CD4-positive, alpha-beta T cell treated with Interleukin-4 for 1 hour (primary cell): ENCODE data around the gene SLC17A9.

Experiments
- DNase-seq, 2 donors: peaks; one replicate each; pipeline ENCODE4 v3.0.0-alpha.2; 2020 to 2022

The SLC17A9 gene

DNA sequence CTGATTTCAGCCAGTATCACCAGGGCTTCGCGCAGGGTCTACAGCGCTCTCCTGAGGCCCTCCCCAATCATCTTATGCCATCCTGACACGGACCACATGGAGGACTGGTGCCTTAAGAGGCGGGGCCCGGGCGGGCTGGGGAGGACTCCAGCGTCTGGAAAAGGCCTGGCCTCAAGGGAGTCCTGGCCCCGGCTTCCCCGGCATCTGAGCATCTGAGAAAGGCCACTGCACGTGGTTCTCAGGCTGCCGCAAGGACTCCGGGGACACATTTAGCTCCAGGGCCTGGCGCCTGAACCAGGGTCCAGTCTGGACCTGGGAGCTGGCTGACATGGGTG, 32.9 kb downstream of the SLC17A9 start:
- no peak for DNase-seq

DNA sequence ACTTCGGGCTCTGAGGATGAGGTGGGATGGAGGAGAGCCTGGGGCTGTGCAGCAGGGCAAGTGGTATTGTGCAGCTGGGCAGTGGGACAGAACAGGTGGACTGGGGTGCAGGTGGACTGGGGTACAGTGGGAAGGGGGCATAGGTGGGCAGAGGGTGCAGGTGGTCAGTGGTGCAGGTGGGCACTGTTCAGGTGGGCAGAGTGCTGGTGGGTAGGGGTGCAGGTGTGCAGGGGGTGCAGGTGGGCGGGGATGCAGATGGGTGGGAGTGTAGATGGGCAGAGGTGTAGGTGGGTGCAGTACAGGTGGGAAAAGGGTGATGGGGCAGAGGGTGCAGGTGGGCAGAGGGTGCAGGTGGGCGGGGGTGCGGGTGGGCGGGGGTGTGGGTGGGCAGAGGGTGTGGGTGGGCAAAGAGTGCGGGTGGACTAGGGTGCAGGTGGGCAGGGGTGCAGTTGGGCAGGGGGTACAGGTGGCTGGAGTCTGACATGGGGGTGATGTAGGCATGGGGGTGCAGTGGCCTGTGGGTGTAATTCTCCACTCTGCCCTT, 33.8 kb downstream of the SLC17A9 start:
- DNase-seq = no peak

DNA sequence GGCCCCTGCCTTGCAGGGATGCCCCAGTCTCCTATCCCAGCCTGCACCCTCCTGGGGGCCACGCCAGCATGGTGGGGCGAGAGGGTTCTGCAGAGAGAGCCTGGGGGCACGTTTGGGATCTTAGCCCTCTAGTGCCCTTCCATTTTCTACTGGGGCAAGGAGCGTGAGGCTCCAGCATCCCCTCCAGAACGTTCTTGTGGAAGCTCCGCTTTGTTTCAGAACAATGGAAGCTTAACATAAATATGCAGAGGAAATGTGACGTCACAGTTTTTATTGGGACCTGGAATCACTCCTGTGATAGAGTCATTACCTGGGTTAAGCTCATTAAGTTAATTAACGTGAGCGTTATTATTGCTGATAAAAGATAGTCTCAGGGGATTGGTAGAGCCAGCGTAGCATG, 34.6 kb downstream of the SLC17A9 start:
- no peak for DNase-seq

DNA sequence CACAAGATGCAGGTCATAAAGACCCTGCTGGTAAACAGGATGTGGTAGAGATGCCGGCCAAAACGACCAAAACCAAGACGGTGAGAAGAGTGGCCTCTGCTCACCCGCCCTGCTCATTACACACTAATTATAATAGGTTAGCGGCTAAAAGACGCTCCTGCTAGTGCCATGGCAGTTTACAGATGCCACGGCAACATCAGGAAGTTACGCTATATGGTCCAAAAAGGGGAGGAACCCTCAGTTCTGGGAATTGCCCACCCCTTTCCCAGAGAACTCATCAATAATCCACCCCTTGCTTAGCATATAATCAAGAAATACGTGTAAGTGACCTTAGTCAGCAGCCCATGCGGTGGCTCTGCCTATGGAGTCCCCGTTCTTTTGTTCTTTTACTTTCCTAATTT, 36.7 kb downstream of the SLC17A9 start:
- no peak for DNase-seq

DNA sequence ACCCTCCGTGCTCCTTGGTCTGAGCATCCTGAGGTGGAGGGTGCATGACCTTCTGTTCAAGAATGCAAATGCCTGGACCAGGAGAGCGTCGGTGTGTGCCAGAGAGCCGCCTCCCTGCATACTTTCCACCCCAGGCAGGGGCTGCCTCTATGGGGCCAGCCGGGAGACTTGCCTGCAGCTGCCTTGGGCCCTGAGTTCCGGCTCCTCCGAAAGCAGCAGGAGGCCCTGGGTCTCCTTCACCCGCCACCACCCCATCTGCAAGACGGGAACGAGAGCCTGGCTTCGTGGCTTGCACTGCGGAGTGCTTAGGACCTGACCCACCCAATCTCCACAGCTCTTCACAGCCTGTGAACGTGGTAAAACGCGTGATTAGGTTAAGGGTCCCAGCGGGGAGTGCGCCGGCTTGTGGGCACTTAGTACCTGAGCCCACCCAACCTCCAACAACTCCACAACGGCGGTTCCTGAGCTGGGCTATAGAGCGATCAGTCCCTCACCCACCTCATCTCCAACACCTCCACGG, 37.9 kb downstream of the SLC17A9 start:
- no peak for DNase-seq

DNA sequence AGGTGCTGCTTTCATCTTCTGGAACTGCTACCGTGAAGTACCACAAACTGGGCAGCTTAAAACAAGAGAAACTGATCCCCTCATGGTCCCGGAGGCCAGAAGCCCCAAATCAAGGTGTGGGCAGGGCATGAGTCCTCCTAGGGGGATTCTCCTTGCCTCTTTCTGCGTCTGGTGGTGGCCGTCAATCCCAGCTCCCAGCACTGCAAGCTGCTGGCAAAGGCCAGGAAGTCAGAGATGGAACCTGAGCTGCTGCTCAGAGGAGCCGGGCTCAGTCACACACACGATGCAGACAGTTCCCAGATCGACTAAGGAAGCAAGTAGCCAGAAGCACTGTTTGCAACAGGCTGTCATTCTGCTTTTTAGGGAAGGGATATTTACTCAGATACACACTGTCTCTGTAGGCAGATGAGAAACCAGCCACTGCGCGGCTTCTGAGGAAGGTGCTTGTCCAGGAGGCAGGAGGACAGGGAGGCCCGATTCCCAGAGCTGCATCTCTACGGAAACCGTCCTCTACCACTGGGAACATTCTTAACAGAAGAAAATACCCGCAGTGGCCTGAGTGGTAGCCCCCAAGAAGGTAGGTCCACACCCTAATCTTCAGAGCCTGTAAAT, 38.8 kb downstream of the SLC17A9 start:
- DNase-seq = no peak

DNA sequence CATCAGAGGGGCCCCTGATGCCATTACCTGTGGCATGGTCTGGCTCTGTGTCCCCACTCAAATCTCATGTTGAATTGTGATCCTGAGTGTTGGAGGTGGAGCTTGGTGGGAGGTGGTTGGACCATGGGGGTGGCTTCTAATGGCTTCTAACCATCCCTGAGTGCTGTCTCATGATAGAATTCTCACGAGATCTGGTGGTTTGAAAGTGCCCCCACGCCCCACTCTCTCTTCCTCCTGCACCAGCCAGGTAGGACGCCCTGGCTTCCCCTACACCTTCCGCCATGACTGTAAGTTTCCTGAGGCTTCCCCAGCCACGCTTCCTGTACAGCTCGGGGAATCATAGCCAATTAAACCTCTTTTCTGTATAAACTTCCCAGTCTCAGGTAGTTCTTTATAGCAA, 39.4 kb downstream of the SLC17A9 start:
- DNase-seq = no peak

DNA sequence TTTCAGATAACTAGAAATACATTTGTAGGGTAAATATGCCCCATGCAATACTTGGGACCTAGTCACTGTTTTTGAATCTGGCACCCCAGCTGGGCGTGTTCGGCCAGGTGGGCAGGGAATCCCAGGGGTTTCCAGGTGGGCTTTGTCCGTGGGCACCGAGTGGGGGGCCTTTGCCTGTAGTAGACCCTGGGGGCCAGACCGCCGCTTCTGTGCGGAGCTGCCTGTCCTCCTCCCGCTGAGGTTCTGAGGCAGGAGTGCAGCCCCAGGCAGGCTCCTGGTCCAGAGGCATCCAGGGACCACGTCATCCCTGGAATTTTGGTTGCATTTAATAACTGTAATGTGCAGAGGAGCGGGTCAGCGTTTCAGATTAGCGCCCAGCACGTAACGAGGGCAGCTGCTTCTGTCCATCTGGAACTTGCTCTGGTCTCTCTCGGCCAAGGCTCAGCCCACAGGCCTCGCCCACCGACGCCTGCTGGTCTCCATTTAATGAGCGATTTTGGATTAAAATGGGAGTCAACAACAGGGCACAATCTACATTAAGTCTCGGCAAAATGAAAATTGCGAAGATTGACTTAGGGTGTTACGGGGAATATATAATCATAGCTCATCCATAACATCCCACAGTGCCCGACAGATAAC, 41.5 kb downstream of the SLC17A9 start:
- DNase-seq = no peak

DNA sequence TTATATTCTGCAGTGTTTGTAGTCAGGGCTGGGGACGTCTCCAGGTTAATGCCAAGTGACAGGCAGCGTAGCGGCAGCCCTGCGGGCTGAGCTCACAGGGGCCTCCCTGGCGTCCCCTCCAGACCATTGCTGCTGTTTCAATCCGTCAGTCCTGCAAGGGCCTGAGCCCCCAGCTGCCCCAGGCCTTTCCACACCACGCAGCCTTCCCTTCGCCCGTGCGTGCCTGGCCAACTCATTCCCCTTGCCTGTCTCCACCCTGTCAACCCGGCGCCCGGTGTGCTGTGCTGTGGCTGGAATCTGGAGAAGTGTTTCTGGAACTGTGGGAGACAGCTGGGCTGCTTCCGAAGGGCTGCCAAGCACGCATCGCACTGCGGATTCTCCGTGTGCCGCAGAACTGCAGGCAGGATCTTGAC, 42.4 kb downstream of the SLC17A9 start:
- no peak for DNase-seq

DNA sequence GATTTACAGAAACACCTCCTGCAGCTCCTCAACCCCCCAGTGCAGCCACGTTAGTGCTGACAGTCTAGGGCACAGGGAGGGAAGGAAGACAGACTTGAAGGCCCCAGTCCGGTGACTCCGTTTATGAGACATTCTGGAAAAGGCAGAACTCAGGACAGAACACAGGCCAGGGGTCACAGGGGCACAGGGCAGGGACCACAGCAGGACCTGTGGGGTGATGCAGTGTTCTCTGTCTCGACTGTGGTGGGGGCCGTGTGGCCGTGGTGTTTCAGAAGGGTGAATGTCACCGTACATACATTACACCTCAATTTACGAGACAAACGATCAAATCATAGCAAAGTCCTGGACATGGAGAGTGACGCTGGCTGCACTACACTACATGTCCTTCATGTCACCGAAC, 43.0 kb downstream of the SLC17A9 start:
- DNase-seq = no peak

DNA sequence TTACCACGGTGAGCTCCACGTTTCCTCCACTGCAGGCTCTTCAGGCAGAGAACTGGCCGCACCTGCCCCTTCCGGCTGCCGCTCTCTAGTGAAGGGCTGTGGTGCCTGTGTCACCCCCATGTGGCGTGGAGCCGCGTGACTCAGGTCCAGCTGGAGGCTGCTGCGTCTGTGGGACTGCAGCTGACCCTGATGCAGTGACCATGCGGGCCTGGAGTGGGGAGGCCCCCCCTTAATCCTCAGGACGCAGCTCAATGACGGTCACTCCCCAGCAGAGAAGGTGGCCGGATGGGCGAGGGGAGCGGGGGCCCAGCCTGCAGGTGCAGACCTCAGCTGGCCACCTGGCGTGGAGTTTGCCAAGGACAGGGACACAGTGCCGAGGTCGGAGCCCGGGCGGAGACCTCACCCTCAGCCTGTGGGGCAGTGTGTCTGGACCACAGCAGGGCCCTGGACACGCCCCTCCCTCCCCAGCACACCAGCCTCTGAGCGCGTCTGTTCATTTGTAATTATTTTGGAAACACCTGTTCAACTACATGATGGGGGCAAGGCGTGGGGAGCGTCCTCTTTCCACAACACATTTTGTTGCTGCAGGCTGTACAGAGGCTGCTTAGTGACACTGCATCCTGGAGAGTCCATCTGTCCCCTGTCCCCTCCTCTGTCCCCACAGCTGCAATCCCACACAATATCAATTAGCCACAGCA, 43.5 kb downstream of the SLC17A9 start:
- no peak for DNase-seq

DNA sequence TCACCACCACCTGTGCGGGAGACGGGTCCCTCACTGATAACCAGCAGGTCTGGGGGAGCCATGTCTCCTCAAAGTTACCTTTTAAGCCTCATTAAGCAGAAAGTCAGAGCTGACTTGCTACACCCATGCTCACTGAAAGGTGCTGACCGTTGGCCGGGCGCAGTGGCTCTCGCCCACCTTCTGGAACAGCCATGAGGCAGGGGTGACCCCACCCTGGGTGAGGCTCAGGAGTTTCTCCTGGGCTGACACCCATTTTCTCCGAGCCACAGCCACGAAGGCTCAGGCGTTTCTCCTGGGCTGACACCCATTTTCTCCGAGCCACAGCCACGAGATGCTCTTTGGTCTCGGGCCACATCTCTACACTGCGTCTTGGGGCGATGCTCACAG, 44.1 kb downstream of the SLC17A9 start:
- DNase-seq = no peak

DNA sequence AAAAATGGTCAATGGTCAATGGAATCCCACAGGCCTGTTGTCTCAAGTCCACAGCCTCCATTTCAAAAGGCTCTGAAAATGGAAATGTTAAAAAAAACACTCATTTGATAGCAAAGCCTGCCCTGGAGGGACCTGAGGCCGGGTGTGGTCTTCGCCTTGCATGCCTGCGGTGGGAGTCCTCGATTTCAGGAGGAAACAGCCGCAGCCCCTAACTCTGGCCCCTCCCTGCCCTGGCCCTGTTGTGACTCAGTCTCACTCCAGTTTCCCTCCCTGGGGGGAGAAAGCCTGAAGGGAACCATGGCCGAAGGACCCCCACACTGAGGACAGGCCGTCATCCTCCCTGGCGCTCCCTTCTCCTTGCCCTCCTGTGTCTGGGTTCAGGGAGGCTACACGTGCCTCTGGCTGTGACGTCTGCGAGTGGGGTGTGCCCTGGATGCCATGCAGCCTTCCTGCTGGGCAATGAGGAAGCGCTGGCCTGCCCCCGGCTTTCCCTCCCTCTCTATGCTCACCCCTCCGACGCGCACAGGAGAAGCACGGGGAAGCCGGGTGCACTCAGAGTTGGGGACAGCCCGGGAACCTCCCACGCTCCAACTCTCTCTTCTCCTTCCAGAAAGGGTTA, 45.0 kb downstream of the SLC17A9 start:
- no peak for DNase-seq

DNA sequence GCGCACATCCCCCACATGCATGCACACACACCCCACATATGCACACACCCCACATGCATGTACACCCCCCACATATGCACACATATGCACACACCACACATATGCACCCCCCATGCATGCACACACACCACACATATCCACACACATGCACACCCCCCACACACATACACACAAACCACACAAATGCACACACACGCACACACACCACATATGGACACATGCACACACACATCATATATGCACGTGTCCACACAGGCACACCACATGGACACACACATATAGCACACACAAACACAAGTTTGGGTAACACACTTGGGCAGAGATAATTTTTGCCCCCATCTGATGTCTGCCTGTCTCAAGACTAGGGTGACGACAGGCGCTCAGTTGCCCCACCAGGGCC, 45.9 kb downstream of the SLC17A9 start:
- DNase-seq = no peak

DNA sequence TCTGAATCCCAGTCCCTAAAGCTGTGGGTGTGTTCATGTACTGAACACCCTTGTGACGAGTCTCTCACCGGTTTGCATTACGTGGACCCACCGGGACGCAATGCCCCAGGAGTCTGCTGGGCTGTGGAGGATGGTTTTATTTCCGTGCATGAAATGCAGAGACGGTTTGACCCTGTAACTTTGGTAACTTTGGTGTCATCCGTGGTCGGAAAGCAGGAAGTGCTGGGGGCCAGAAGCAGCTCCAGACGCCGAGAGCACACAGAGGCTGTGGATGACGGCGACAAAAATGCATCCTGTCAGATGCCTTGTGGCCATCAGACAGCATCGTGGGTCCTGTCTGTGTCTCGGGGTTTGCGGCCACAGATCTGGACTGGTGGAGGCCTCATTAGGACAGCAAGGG, 47.1 kb downstream of the SLC17A9 start:
- DNase-seq = no peak

DNA sequence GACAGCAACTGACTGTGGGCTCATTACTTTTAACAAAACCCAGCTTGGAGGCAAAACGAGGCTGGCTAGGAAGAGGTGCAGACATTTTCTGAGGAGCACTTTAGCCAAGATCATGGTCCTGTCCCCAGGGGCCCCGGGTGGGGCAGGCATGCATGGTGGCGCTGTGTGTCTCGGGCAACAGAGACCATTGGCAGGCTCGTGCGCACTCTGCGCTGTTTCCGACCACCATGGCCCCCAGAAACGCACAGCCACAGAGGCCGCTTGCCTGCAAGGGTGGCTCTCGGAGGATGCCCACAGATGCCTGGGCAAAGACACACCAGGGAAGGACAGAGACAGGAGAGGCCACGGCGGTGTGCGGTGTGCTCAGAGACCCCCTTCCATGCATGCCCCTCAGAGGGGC, 47.5 kb downstream of the SLC17A9 start:
- no peak for DNase-seq

DNA sequence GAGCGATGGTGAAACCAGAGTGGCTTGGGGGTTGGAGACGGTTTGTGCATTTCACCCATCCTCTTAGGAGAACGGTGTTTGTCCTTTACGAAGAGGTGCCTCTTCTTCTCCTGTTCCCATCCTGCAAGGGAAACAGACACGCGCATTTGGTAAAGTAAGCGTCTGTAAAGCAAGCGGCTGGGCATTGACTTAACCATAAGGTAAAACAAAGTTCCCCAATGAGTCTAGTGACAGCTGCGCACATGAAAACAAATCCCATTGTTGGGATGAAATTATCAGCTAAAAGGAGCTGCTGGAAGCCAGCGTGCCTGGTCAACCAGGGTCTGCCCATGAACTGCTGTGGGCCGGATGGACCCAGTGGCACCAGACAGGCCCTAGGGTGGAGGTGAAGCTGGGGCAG, 48.4 kb downstream of the SLC17A9 start:
- DNase-seq = no peak

DNA sequence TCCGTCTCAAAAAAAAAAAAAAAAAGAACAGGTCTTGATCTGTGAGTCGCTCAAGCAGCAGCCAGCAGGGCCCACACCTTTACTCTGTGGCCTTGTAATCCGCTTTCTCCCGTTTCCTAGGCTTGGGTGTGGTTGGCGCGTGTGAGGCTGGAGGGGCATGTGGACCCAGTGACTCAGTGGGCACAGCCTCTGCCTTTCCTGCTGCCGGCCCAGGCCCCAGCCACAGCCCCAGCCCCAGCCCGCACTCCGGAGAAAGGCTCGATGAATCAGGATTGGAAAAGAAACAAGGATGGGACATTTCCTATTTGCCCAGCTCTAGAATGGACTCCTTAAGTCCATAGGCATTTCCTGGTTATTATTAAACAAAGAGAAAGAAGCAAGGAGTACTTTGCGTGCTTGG, 50.0 kb downstream of the SLC17A9 start:
- DNase-seq = no peak

DNA sequence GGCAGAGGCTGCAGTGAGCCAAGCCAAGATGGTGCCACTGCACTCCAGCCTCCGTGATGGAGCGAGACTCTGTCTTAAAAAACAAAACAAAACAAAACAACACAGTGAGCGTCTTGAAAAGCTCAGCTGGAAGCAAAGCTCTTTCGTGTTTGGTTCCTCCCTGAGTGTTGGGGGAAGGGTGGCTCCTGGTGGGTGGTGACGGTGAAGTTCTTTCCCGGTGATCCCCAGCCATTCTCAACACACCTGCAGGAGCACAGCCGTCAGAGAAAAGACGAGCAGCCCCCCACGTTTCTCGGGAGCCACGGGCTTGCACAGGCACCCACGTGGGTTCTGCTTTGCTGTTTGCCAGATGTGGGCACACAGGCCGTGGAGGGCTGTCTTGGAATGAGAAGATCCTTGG, 51.0 kb downstream of the SLC17A9 start:
- DNase-seq = no peak

DNA sequence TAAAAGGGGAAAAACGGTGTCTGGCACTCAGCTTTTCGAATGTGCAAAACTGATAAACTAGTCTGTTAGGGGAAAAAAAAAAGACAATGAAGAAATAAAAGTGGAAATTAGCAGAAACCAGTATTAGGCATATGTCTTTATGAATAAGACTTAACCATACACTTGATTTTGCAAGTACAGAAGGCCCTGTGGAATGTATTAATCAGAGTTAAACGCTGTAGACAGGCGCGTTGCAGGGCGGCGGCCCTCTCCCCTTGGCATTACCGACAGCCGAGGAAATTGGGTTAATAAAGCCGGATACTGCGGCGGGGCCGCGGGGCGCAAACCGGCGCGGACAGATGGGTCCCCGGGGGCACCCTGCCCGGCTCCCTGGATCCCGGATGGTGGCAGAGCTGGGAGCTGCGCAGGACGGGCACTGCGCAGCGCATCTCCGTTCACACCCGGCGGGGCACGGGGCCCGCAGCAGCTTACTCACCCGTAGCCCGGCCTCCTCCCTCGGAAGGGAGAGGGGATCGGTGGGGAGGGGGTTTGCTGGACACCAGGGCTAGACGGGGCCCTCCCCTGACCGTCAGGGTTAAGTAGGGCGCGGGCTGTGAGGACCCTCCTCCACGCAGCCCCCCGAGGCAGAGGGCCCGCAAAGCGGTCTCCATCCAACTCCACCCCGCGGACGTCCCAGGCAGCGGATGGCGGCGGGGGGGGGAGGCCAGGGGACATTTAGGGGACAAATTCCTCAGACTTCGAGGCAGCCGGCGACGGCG, 52.3 kb downstream of the SLC17A9 start:
- no peak for DNase-seq

DNA sequence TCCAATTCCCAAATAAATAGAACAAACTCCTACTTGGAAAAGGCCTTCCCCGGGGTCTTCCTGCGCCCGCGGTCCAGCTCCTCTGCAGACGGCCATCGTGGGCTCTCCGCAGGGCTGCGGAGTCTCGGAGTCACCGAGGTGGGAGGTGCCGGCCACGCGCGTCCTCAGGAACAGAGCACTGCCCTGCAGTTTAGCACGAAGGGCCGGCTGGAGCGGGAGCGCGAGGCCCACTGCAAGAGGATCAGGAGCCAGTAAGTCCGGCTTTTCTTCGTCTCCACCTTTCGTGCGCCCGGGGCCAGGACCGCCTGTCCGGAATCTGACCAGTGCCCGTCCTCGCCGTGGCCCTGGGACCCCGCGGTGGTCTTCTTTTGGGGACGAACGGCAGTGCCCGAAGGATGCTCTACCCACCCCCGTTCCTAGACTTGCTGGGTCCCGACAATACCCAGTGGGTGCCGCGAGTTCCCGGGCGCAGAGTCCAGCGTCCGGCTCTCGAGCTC, 52.9 kb downstream of the SLC17A9 start:
- DNase-seq = no peak

DNA sequence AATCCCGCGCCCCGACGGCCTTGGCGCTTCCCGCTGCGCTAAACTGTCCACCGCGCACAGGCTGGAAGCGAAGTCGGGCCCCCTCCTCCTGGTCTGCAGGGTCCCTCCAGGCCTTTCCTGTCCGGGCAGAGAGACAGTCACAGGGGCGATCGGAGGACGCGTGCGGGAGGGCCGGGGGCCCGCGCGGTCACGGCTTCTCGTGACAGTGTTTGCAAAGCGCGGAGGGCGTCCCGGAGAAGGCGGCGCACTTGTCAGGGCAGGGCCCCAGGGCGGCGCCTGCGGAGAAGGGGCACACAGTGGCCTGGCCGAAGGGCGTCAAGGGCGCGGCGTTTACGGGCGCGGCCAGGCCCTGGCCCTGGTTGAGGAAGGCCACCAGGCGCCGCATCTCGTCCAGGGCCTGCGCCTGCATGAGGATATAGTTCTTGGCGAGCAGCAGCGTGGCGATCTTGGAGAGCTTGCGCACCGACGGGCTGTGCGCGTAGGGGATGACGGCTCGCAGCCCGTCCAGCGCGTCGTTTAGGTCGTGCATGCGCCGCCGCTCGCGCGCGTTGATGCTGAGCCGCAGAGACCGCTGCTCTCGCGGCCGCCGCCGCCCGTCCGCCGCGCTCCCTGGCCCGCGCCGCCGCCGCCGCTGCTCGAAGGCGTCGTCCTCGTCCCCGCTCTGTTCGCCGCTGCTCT, 53.5 kb downstream of the SLC17A9 start:
- no peak for DNase-seq
